ENCODE measurements around the gene ALDH1A3. TPM values are rescaled to one million over a fixed set of nuclear protein-coding genes. Genes with fewer than 3 reads are reported as not detected.

The ALDH1A3 gene
- total and polyA plus RNA-seq, 2 donors (not counting 1 experiment from before 2014, with no cell fraction given), result 4.2 to 32.5 TPM

- no peak for DNase-seq (ENCODE audit: low read depth in 2 of 2)
- Histone ChIP-seq H3K27ac (ENCODE audit: insufficient read depth, low read length) (no peak overlapping the region), H3K79me2 (ENCODE audit: control insufficient read depth, insufficient read depth, low read length) (no peaks in the 10 kb centered on the region), H3K36me3 (ENCODE audit: control insufficient read depth, insufficient read depth, low read length) (no peaks in the 10 kb centered on the region), H3K27me3 (ENCODE audit: control insufficient read depth, insufficient read depth, low read length) (peaks cover 16% of the 10 kb centered on the region), H3K9me3 (ENCODE audit: control insufficient read depth, insufficient read depth, low read depth, low read length) (no peaks in the 10 kb centered on the region), H4K20me1 (ENCODE audit: control insufficient read depth, extremely low read depth, insufficient read depth, low read length) (no peaks in the 10 kb centered on the region), H2AFZ (ENCODE audit: low read length) (no peak overlapping the region), H3K9ac (ENCODE audit: insufficient read depth, low read length) (no peak overlapping the region), H3K4me1 (ENCODE audit: control insufficient read depth, extremely low read depth, insufficient read depth, low read length) (peaks cover 3% of the 10 kb centered on the region), H3K4me3 (replicated peaks in 1 of 4; ENCODE audit: control extremely low read depth in 1 of 4, insufficient read depth in 1 of 4, low read depth in 3 of 4, low read length in 4 of 4) (no peak overlapping the region), H3K4me2 (ENCODE audit: extremely low read depth, insufficient read depth, low read length) (no peak overlapping the region)
- no peak for TF ChIP-seq CTCF (conservative IDR thresholded peaks at IDR 0.05 in 1 of 2, IDR thresholded peaks at IDR 0.05 in 1 of 2; ENCODE audit: low read depth in 1 of 2, low read length in 2 of 2)
- TF ChIP-seq EZH2 (IDR thresholded peaks at IDR 0.05; ENCODE audit: low read length, missing control alignments), result no peak
These were observed 5.5 kb downstream of the ALDH1A3 start for GRCh38 chr15:100885116-100885515.

- no peak for TF ChIP-seq CTCF (conservative IDR thresholded peaks at IDR 0.05 in 1 of 2, IDR thresholded peaks at IDR 0.05 in 1 of 2; ENCODE audit: low read depth in 1 of 2, low read length in 2 of 2)
- TF ChIP-seq EZH2 (IDR thresholded peaks at IDR 0.05; ENCODE audit: low read length, missing control alignments), result no peak
- Histone ChIP-seq H3K4me3 (replicated peaks in 1 of 4; ENCODE audit: control extremely low read depth in 1 of 4, insufficient read depth in 1 of 4, low read depth in 3 of 4, low read length in 4 of 4) (no peak overlapping the region), H3K27me3 (ENCODE audit: control insufficient read depth, insufficient read depth, low read length) (peaks cover 12% of the 10 kb centered on the region), H3K9me3 (ENCODE audit: control insufficient read depth, insufficient read depth, low read depth, low read length) (no peaks in the 10 kb centered on the region), H3K36me3 (ENCODE audit: control insufficient read depth, insufficient read depth, low read length) (no peaks in the 10 kb centered on the region), H2AFZ (ENCODE audit: low read length) (no peak overlapping the region), H3K27ac (ENCODE audit: insufficient read depth, low read length) (no peak overlapping the region), H4K20me1 (ENCODE audit: control insufficient read depth, extremely low read depth, insufficient read depth, low read length) (no peaks in the 10 kb centered on the region), H3K4me1 (ENCODE audit: control insufficient read depth, extremely low read depth, insufficient read depth, low read length) (peaks cover 3% of the 10 kb centered on the region), H3K4me2 (ENCODE audit: extremely low read depth, insufficient read depth, low read length) (no peak overlapping the region), H3K9ac (ENCODE audit: insufficient read depth, low read length) (no peak overlapping the region), H3K79me2 (ENCODE audit: control insufficient read depth, insufficient read depth, low read length) (no peaks in the 10 kb centered on the region)
- DNase-seq (ENCODE audit: low read depth in 2 of 2), result no peak
These were observed 6.2 kb downstream of the ALDH1A3 start for GRCh38 chr15:100885811-100886210.

- Histone ChIP-seq H3K4me1 (ENCODE audit: control insufficient read depth, extremely low read depth, insufficient read depth, low read length) (peaks cover 3% of the 10 kb centered on the region), H3K79me2 (ENCODE audit: control insufficient read depth, insufficient read depth, low read length) (no peaks in the 10 kb centered on the region)
- no peak for DNase-seq (ENCODE audit: low read depth in 2 of 2)
These were observed 7.7 kb downstream of the ALDH1A3 start for GRCh38 chr15:100887211-100887913.

More at GRCh38 chr15:100887211-100887913, 7.7 kb downstream of the ALDH1A3 start:
- no peak overlapping the region for H3K9ac ChIP-seq (ENCODE audit: insufficient read depth, low read length)
- H3K4me3 ChIP-seq (replicated peaks in 1 of 4; ENCODE audit: control extremely low read depth in 1 of 4, insufficient read depth in 1 of 4, low read depth in 3 of 4, low read length in 4 of 4), result no peak overlapping the region
- TF ChIP-seq EZH2 (IDR thresholded peaks at IDR 0.05; ENCODE audit: low read length, missing control alignments) (no peak), CTCF (conservative IDR thresholded peaks at IDR 0.05 in 1 of 2, IDR thresholded peaks at IDR 0.05 in 1 of 2; ENCODE audit: low read depth in 1 of 2, low read length in 2 of 2) (no peak)
- H3K27ac ChIP-seq (ENCODE audit: insufficient read depth, low read length), result no peak overlapping the region
- H4K20me1 ChIP-seq (ENCODE audit: control insufficient read depth, extremely low read depth, insufficient read depth, low read length), result no peaks in the 10 kb centered on the region
- no peak overlapping the region for H3K4me2 ChIP-seq (ENCODE audit: extremely low read depth, insufficient read depth, low read length)
- peaks cover 4% of the 10 kb centered on the region for H3K27me3 ChIP-seq (ENCODE audit: control insufficient read depth, insufficient read depth, low read length)
- no peaks in the 10 kb centered on the region for H3K9me3 ChIP-seq (ENCODE audit: control insufficient read depth, insufficient read depth, low read depth, low read length)
- H3K36me3 ChIP-seq (ENCODE audit: control insufficient read depth, insufficient read depth, low read length), result no peaks in the 10 kb centered on the region
- H2AFZ ChIP-seq (ENCODE audit: low read length), result no peak overlapping the region
